ENCODE data around the gene CEACAM5.

CEACAM5 gene

DNA sequence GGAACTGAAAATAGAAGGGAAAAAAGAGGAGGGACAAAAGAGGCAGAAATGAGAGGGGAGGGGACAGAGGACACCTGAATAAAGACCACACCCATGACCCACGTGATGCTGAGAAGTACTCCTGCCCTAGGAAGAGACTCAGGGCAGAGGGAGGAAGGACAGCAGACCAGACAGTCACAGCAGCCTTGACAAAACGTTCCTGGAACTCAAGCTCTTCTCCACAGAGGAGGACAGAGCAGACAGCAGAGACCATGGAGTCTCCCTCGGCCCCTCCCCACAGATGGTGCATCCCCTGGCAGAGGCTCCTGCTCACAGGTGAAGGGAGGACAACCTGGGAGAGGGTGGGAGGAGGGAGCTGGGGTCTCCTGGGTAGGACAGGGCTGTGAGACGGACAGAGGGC is at the start of gene CEACAM5:
CEACAM5 (plus strand) TSS at position 146 of the 400 bp plus-strand sequence; CDS start at position 252, 106 bp downstream.
- no peak for DNase-seq (ENCODE audit: low spot score)

DNA sequence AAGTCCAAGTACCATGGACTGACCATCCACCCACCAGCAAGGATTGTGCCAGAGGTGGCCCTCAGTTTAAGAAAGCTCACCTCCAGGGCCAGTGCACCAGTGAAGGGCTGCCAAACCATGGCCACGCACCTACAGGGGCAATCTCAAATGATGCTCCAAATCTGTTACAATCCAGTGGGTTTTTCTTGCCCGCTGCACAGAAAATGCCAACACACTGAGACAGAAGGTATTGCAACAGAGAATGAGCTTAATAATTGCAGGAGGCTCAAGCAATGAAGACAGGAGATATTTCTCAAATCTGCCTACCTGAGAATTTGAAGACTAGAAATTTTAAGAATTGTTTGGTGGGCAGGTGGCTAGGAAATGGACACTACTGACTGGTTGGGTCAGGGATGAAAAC is 42.4 kb upstream of the CEACAM5 start:
- no peak for DNase-seq (ENCODE audit: low spot score)

GRCh38 chr19:41668315-41668714 is 40.1 kb upstream of the CEACAM5 start:
- no peak for DNase-seq (ENCODE audit: low spot score)

GRCh38 chr19:41670755-41671154 is 37.7 kb upstream of the CEACAM5 start:
- no peak for DNase-seq (ENCODE audit: low spot score)

DNA sequence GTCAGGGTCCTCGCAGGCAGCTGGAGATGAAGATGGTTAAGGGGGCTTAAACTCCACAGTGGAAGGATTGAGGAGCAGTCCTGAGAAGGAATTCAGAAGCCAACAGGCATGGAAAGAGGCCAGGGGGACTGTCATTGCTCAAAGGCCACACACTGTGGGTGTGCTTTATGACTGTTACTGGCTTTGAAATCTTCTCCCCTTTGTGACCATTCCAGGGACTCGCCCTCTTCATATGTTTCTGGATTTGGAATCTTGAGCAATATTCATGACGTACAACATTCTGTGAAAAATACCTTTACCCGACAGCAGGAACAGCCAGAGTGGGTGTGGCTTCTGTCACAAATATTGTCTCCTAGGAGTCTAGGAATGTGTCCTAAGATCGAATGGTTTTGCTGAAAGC is 36.9 kb upstream of the CEACAM5 start:
- no peak for DNase-seq (ENCODE audit: low spot score)

- no peak for DNase-seq (ENCODE audit: low spot score)
Measured at GRCh38 chr19:41682437-41682836, 26.0 kb upstream of the CEACAM5 start.

- no peak for DNase-seq (ENCODE audit: low spot score)
Measured at GRCh38 chr19:41687419-41687818, 21.0 kb upstream of the CEACAM5 start.

DNA sequence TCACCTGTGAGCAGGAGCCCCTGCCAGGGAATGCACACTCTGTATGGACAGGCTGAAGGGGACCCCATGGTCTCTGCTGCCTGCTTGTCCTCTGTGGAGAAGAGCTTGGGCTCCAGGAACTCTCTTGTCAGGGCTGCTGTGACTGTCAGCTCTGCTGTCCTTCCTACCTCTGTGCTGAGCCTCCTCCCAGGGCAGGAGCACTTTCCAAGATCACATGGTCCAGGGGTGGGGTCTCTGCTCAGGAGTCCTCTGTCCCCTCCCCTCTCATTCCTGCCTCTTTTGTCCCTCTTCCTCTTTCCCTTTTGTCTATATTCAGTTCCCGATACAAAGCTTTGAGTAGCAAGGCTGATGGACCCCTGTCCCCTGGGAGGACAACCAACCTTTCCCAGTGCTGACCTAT is 20.3 kb upstream of the CEACAM5 start, which contains the start of gene CEACAM7:
CEACAM7 (minus strand) TSS at position 173 of the 400 bp plus-strand sequence; CDS start at position 68, 105 bp downstream.
- DNase-seq (ENCODE audit: low spot score) = no peak

GRCh38 chr19:41688687-41689086 is 19.7 kb upstream of the CEACAM5 start:
- DNase-seq (ENCODE audit: low spot score) = no peak

- no peak for DNase-seq (ENCODE audit: low spot score)
Measured at GRCh38 chr19:41689993-41690800, 18.2 kb upstream of the CEACAM5 start.

DNA sequence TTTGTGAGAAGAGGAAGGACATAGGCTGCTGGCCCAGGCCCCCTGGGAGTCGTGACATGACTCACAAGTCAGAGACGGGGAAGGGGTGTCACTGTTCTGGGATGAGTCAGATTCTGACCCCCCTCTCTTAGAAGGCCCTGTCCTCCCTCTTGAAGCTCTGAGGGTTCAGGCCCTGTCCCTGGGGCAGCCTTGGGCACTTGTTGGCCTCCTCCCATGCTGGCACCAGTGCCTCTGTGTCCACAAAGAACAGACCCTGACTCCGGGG is 17.7 kb upstream of the CEACAM5 start:
- no peak for DNase-seq (ENCODE audit: low spot score)

DNA sequence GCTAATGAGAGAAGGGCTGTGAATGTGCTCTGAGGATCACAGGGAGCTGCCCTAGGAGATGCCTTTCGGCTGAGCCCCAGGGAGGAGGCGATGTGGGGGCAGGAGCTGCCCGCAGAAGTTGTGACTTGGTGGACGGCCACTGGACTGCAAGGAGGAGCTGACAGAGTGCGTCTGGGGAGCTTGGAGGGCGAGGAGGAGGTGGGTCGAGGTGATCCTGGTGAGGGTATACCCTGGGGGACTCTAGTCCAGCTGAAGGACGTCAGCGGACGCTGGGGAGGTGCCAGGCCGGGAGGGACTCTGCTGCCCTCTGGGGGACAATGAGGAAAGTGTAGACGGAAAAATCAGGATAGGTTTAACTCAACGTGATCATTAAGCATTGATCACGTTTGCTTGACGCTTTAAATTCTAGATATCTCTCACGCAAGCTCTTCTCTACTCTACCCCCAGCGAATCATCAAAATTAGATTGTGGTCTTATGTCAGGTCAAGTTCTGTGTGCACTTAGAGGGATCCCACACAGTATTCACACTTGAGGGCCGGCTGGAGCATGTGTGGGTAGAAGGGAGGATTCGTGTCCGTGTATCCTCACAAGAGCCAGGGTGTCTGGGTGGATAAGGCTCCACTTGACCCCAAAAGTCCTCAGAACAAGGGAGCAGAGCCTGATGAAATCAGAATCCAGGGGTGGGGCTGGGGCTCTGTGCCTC is 17.0 kb upstream of the CEACAM5 start:
- no peak for DNase-seq (ENCODE audit: low spot score)

DNA sequence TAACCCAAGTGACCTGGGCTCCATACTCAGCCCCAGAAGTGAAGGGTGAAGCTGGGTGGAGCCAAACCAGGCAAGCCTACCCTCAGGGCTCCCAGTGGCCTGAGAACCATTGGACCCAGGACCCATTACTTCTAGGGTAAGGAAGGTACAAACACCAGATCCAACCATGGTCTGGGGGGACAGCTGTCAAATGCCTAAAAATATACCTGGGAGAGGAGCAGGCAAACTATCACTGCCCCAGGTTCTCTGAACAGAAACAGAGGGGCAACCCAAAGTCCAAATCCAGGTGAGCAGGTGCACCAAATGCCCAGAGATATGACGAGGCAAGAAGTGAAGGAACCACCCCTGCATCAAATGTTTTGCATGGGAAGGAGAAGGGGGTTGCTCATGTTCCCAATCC is 14.2 kb upstream of the CEACAM5 start:
- no peak for DNase-seq (ENCODE audit: low spot score)

- DNase-seq (ENCODE audit: low spot score) = no peak
Measured at GRCh38 chr19:41694831-41695635, 13.4 kb upstream of the CEACAM5 start.

DNA sequence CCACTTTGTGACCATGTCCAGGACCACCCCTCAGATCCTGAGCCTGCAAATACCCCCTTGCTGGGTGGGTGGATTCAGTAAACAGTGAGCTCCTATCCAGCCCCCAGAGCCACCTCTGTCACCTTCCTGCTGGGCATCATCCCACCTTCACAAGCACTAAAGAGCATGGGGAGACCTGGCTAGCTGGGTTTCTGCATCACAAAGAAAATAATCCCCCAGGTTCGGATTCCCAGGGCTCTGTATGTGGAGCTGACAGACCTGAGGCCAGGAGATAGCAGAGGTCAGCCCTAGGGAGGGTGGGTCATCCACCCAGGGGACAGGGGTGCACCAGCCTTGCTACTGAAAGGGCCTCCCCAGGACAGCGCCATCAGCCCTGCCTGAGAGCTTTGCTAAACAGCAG is 12.7 kb upstream of the CEACAM5 start:
- DNase-seq (ENCODE audit: low spot score) = no peak

DNA sequence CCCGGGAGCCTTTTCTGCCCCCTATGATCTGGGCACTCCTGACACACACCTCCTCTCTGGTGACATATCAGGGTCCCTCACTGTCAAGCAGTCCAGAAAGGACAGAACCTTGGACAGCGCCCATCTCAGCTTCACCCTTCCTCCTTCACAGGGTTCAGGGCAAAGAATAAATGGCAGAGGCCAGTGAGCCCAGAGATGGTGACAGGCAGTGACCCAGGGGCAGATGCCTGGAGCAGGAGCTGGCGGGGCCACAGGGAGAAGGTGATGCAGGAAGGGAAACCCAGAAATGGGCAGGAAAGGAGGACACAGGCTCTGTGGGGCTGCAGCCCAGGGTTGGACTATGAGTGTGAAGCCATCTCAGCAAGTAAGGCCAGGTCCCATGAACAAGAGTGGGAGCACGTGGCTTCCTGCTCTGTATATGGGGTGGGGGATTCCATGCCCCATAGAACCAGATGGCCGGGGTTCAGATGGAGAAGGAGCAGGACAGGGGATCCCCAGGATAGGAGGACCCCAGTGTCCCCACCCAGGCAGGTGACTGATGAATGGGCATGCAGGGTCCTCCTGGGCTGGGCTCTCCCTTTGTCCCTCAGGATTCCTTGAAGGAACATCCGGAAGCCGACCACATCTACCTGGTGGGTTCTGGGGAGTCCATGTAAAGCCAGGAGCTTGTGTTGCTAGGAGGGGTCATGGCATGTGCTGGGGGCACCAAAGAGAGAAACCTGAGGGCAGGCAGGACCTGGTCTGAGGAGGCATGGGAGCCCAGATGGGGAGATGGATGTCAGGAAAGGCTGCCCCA is 11.8 kb upstream of the CEACAM5 start:
- no peak for DNase-seq (ENCODE audit: low spot score)

DNA sequence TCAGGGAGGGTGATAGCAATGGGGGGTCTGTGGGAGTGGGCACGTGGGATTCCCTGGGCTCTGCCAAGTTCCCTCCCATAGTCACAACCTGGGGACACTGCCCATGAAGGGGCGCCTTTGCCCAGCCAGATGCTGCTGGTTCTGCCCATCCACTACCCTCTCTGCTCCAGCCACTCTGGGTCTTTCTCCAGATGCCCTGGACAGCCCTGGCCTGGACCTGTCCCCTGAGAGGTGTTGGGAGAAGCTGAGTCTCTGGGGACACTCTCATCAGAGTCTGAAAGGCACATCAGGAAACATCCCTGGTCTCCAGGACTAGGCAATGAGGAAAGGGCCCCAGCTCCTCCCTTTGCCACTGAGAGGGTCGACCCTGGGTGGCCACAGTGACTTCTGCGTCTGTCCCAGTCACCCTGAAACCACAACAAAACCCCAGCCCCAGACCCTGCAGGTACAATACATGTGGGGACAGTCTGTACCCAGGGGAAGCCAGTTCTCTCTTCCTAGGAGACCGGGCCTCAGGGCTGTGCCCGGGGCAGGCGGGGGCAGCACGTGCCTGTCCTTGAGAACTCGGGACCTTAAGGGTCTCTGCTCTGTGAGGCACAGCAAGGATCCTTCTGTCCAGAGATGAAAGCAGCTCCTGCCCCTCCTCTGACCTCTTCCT is 11.1 kb upstream of the CEACAM5 start:
- DNase-seq (ENCODE audit: low spot score) = no peak

GRCh38 chr19:41698746-41699230 is 9.6 kb upstream of the CEACAM5 start:
- DNase-seq (ENCODE audit: low spot score) = no peak

GRCh38 chr19:41699231-41699967 is 9.0 kb upstream of the CEACAM5 start:
- DNase-seq (ENCODE audit: low spot score) = no peak

- DNase-seq (ENCODE audit: low spot score) = no peak
Measured at GRCh38 chr19:41699968-41700323, 8.5 kb upstream of the CEACAM5 start.

All from putamen (tissue), 1 donor.